H1 (cell line): ENCODE measurements around the gene SETDB2. TPM values are rescaled to one million over a fixed set of nuclear protein-coding genes. Genes with fewer than 3 reads are reported as not detected.

Experiments
- CTCF ChIA-PET: fragments of 300-600 bp; sonication (Branson Sonifier 250); formaldehyde crosslinking; loops from one replicate; lab custom pipeline; 2021; ENCODE audit not compliant: partially characterized antibody; lab: Charles Lee
- POLR2A ChIA-PET: fragments of 300-600 bp; sonication (Branson Sonifier 250); formaldehyde crosslinking; loops from one replicate; lab custom pipeline; 2021; ENCODE audit warnings: inconsistent platforms; ENCODE audit not compliant: partially characterized antibody; lab: Charles Lee
- DNase-seq, 2 experiments: peaks; one replicate each; pipeline versions ENCODE4 v3.0.0 to v3.0.0-alpha.2; 2010 to 2022; ENCODE audit warnings: low spot score in 2 of 2, low read depth in 1 of 2, mixed read lengths in 1 of 2
- FAIRE-seq: peaks from 2 replicates; lab custom pipeline; 2011; peaks lifted over from hg19 to GRCh38; lab: Jason Lieb, UNC
- H2AFZ ChIP-seq: 2 replicates; pipeline ENCODE4 v1.8.1; 2012; ENCODE audit warnings: low read length, inconsistent platforms
- H2AK5ac ChIP-seq: 2 replicates; pipeline ENCODE4 v1.6.1; 2013; ENCODE audit warnings: low read depth, low read length
- H2BK120ac ChIP-seq: replicated peaks from 2 replicates; pipeline ENCODE3; 2013; ENCODE audit warnings: low read depth, low read length, inconsistent platforms
- H2BK12ac ChIP-seq: 2 replicates; pipeline ENCODE4 v1.6.1; 2013; ENCODE audit warnings: low read depth, low read length
- H2BK15ac ChIP-seq: 2 replicates; pipeline ENCODE4 v1.6.1; 2013; ENCODE audit warnings: low read length
- H2BK20ac ChIP-seq: 2 replicates; pipeline ENCODE4 v1.6.1; 2013; ENCODE audit warnings: low read length
- H2BK5ac ChIP-seq: 2 replicates; pipeline ENCODE4 v1.6.1; 2013; ENCODE audit warnings: low read depth, low read length
- H3K14ac ChIP-seq: 2 replicates; pipeline ENCODE4 v1.6.1; 2013; ENCODE audit warnings: inconsistent platforms; ENCODE audit not compliant: insufficient read length
- H3K18ac ChIP-seq: 2 replicates; pipeline ENCODE4 v1.6.1; 2013; ENCODE audit warnings: low read length; ENCODE audit errors: extremely low read depth
- H3K23ac ChIP-seq: 2 replicates; pipeline ENCODE4 v1.6.1; 2013; ENCODE audit warnings: inconsistent platforms; ENCODE audit not compliant: insufficient read length
- H3K23me2 ChIP-seq: 2 replicates; pipeline ENCODE4 v1.6.1; 2013; ENCODE audit warnings: low read depth, low read length
- H3K27ac ChIP-seq: 2 replicates; pipeline ENCODE4 v1.6.1; 2011; ENCODE audit warnings: low read depth, low read length, inconsistent platforms
- H3K27me3 ChIP-seq, 4 experiments: replicated peaks in 1 of 4; 1 replicate in 1 of 4; 2 replicates in 3 of 4; pipeline versions ENCODE4 v1.6.1 to v1.8.1; 2011 to 2013; ENCODE audit warnings: low read length in 3 of 4, mild to moderate bottlenecking in 3 of 4, inconsistent platforms in 2 of 4, mixed read lengths in 2 of 4, moderate library complexity in 1 of 4; ENCODE audit not compliant: control insufficient read depth in 3 of 4, insufficient read depth in 3 of 4; ENCODE audit errors: extremely low read depth in 1 of 4
- H3K36me3 ChIP-seq, 4 experiments: 2 replicates each; pipeline versions ENCODE4 v1.6.1 to v1.8.1; 2011 to 2013; ENCODE audit warnings: mild to moderate bottlenecking in 4 of 4, low read length in 3 of 4, moderate library complexity in 2 of 4, control low read depth in 1 of 4, inconsistent platforms in 1 of 4; ENCODE audit not compliant: insufficient read depth in 4 of 4, control insufficient read depth in 2 of 4
- H3K4ac ChIP-seq: replicated peaks from 2 replicates; pipeline ENCODE3; 2013; ENCODE audit warnings: low read length, low read depth, mixed read lengths, inconsistent platforms; ENCODE audit not compliant: insufficient read length
- H3K4me1 ChIP-seq, 4 experiments: replicated peaks in 1 of 4; 1 replicate in 1 of 4; 2 replicates in 3 of 4; pipeline versions ENCODE4 v1.6.1 to v1.8.1; 2011 to 2013; ENCODE audit warnings: low read length in 3 of 4, inconsistent platforms in 2 of 4, mixed read lengths in 1 of 4; ENCODE audit not compliant: insufficient read depth in 4 of 4, control insufficient read depth in 3 of 4
- H3K4me2 ChIP-seq, 2 experiments: 2 replicates each; pipeline versions ENCODE4 v1.6.1 to v1.8.1; 2011 to 2013; ENCODE audit warnings: low read depth in 2 of 2, low read length in 2 of 2, control low read depth in 1 of 2, inconsistent platforms in 1 of 2, mild to moderate bottlenecking in 1 of 2; ENCODE audit not compliant: insufficient read depth in 1 of 2
- H3K4me3 ChIP-seq, 4 experiments: fragments of 200-600, 300-600 bp in 1 of 4; sonication (generic), shearing (Covaris generic), sonication (Bioruptor Twin) in 1 of 4; 2 replicates each; pipeline versions ENCODE4 v1.5.1 to v1.8.1; 2011 to 2016; ENCODE audit warnings: low read length in 4 of 4, low read depth in 3 of 4, control low read depth in 2 of 4, inconsistent platforms in 2 of 4, mild to moderate bottlenecking in 2 of 4, mixed read lengths in 1 of 4, moderate library complexity in 1 of 4; ENCODE audit not compliant: insufficient read depth in 2 of 4; ENCODE audit errors: extremely low read depth in 1 of 4
- H3K56ac ChIP-seq: replicated peaks from 2 replicates; pipeline ENCODE3; 2013; ENCODE audit warnings: low read depth, mild to moderate bottlenecking, mixed read lengths, low read length, inconsistent platforms; ENCODE audit not compliant: insufficient read length
- H3K79me1 ChIP-seq: 2 replicates; pipeline ENCODE4 v1.6.1; 2013; ENCODE audit warnings: low read depth, low read length, control low read depth
- H3K79me2 ChIP-seq, 2 experiments: 2 replicates each; pipeline versions ENCODE4 v1.6.1 to v1.8.1; 2012 to 2013; ENCODE audit warnings: low read length in 2 of 2, mild to moderate bottlenecking in 2 of 2, inconsistent platforms in 1 of 2; ENCODE audit not compliant: insufficient read depth in 2 of 2, control insufficient read depth in 1 of 2
- H3K9ac ChIP-seq, 4 experiments: replicated peaks in 1 of 4; 1 replicate in 1 of 4; 2 replicates in 3 of 4; pipeline versions ENCODE4 v1.6.1 to v1.8.1; 2011 to 2013; ENCODE audit warnings: low read depth in 3 of 4, low read length in 3 of 4, control low read depth in 2 of 4, mild to moderate bottlenecking in 2 of 4, moderate library complexity in 2 of 4, inconsistent platforms in 1 of 4; ENCODE audit errors: extremely low read depth in 1 of 4
- H3K9me3 ChIP-seq, 2 experiments: 2 replicates each; pipeline versions ENCODE4 v1.6.1 to v1.8.1; 2012 to 2013; ENCODE audit warnings: mild to moderate bottlenecking in 2 of 2, moderate library complexity in 2 of 2, control low read depth in 1 of 2, inconsistent platforms in 1 of 2, low read depth in 1 of 2, low read length in 1 of 2, mixed read lengths in 1 of 2; ENCODE audit not compliant: insufficient read depth in 2 of 2
- H4K20me1 ChIP-seq, 2 experiments: replicated peaks in 1 of 2; 2 replicates each; pipeline versions ENCODE3 to v1.8.1; 2011 to 2013; ENCODE audit warnings: inconsistent platforms in 2 of 2, low read length in 2 of 2, mild to moderate bottlenecking in 1 of 2; ENCODE audit not compliant: insufficient read depth in 2 of 2, control insufficient read depth in 1 of 2
- H4K5ac ChIP-seq: 2 replicates; pipeline ENCODE4 v1.6.1; 2013; ENCODE audit warnings: low read length, low read depth, mixed read lengths, inconsistent platforms; ENCODE audit not compliant: insufficient read length
- H4K8ac ChIP-seq: 2 replicates; pipeline ENCODE4 v1.8.0; 2013; ENCODE audit warnings: mild to moderate bottlenecking, moderate library complexity, low read length, inconsistent platforms; ENCODE audit not compliant: insufficient read depth; ENCODE audit errors: extremely low read depth
- H4K91ac ChIP-seq: replicated peaks from 2 replicates; pipeline ENCODE3; 2013; ENCODE audit warnings: low read length, mixed read lengths, inconsistent platforms; ENCODE audit not compliant: insufficient read length
- BRCA1 ChIP-seq: IDR thresholded peaks from 2 replicates; pipeline ENCODE4 v1.6.1; 2012; ENCODE audit warnings: low read depth, low read length, improper control_type of control experiment
- GTF2F1 ChIP-seq: IDR thresholded peaks from 2 replicates; pipeline ENCODE4 v1.6.1; 2012; ENCODE audit warnings: low read depth, low read length, improper control_type of control experiment, borderline replicate concordance
- NRF1 ChIP-seq: IDR thresholded peaks from 2 replicates; pipeline ENCODE4 v1.6.1; 2011; ENCODE audit warnings: mild to moderate bottlenecking, low read depth, low read length, improper control_type of control experiment
- SIN3A ChIP-seq, 2 experiments: IDR thresholded peaks in 1 of 2; conservative IDR thresholded peaks in 1 of 2; 2 replicates each; pipeline ENCODE4 v1.6.1; 2011 to 2012; ENCODE audit warnings: low read length in 2 of 2, improper control_type of control experiment in 1 of 2, low read depth in 1 of 2, mild to moderate bottlenecking in 1 of 2
- WGBS, 2 experiments: shearing (Covaris generic) in 1 of 2; methylation state at CpG; one replicate each; pipeline versions ENCODE4 v1.1.6 to v1.1.7; 2013 to 2015; ENCODE audit warnings: low lambda C conversion rate in 2 of 2, mixed read lengths in 2 of 2, inconsistent platforms in 1 of 2, low coverage in 1 of 2, missing lambda C conversion rate in 1 of 2; ENCODE audit not compliant: insufficient replicate concordance in 2 of 2, insufficient coverage in 1 of 2, insufficient read length in 1 of 2; ENCODE audit errors: extremely low coverage in 1 of 2, missing lambda C conversion rate in 1 of 2; 5-methylcytosine and 5-hydroxymethylcytosine counted together
- polyA plus RNA-seq, 7 experiments: library from polyadenylated mRNA; depleted of rRNA in 3 of 7; stranded (reverse) in 5 of 7; unstranded in 2 of 7; fragments of >200 nt in 5 of 7; fragments of 200-250 nt in 2 of 7; gene quantifications; 1 replicate in 5 of 7; 2 replicates in 1 of 7; 4 replicates in 1 of 7; pipeline versions ENCODE4 v1.2.1 to v1.2.3, GENCODE V29; 2011 to 2013; ENCODE audit warnings: missing spikeins in 2 of 7, mixed read lengths in 2 of 7
- total RNA-seq: library from RNA; stranded (reverse); fragmentation: NEBNext Ultra II Directional; extraction: Animal tissue kit (Norgen Biotek cat#: 25700); gene quantifications from 2 replicates; pipeline ENCODE4 v1.2.1, GENCODE V29; 2021
- TF ChIP-seq, protein P1 (sequence below): IDR thresholded peaks from 2 replicates; pipeline ENCODE4 v1.6.1; 2012; ENCODE audit warnings: low read length, inconsistent platforms

The SETDB2 gene
- total and polyA plus RNA-seq, 2 of the 8 experiments (the other 6 are each of a cell fraction or from before 2014, with no cell fraction given), result 1.2 to 6.1 TPM

DNA sequence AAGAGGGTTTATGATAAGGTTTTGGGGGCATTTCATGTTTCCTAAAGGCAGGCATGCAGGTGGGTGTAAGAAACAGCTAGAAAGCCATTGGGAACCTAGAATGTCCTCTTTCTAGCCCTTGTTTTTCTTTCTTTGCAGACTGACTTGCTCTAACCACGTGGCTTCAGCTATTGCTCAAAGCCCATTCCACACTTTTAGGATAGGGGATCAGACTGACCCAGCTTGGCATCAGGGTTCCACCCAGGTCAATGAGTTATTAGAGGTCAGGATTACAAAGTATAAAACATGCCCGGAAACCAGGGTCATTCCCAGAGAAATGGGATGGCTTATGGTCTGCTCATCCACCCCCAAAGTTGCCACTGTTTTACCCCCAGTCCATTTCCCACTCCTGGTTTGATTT lies 68.5 kb downstream of the SETDB2 start:
- ChIA-PET CTCF (interaction anchor here (0.6 kb wide), 2 partner anchors 319 to 401 kb away, joined by 3 to 4 read pairs; no protein-coding TSS in a partner anchor), POLR2A (interaction anchor here (0.6 kb wide), 2 partner anchors 16 to 19 kb away, joined by 3 read pairs; no protein-coding TSS in a partner anchor)
- H2AFZ ChIP-seq, result no peak overlapping the region
- 0 out of 8 replicates have a peak, but pooled peaks cover 0 to 2% (median 0%) of the 10 kb centered on the region in 4 experiments for H3K36me3 ChIP-seq
- H3K4me2 ChIP-seq, result no peak overlapping the region
- H2BK12ac ChIP-seq, result no peak overlapping the region
- H3K79me2 ChIP-seq, result no peaks in the 10 kb centered on the region
- H3K14ac ChIP-seq, result no peak overlapping the region
- no peak overlapping the region for H3K9ac ChIP-seq
- no peak overlapping the region for H2BK120ac ChIP-seq
- no peak overlapping the region for H4K5ac ChIP-seq
- H3K18ac ChIP-seq, result no peak overlapping the region
- no peaks in the 10 kb centered on the region for H3K9me3 ChIP-seq
- H3K79me1 ChIP-seq, result no peaks in the 10 kb centered on the region
- no peak overlapping the region for H2AK5ac ChIP-seq
- no peak overlapping the region for H3K27ac ChIP-seq
- H4K20me1 ChIP-seq, result peaks cover 0 to 3% of the 10 kb centered on the region in 2 experiments
- no peak overlapping the region for H4K91ac ChIP-seq
- TF ChIP-seq SIN3A (conservative IDR thresholded peaks at IDR 0.05 in 1 of 2, IDR thresholded peaks at IDR 0.05 in 1 of 2; ENCODE audit: low read depth in 1 of 2, low read length in 2 of 2) (no peak), NRF1 (no peak), BRCA1 (no peak), GTF2F1 (no peak)
- TF ChIP-seq, protein P1, sequence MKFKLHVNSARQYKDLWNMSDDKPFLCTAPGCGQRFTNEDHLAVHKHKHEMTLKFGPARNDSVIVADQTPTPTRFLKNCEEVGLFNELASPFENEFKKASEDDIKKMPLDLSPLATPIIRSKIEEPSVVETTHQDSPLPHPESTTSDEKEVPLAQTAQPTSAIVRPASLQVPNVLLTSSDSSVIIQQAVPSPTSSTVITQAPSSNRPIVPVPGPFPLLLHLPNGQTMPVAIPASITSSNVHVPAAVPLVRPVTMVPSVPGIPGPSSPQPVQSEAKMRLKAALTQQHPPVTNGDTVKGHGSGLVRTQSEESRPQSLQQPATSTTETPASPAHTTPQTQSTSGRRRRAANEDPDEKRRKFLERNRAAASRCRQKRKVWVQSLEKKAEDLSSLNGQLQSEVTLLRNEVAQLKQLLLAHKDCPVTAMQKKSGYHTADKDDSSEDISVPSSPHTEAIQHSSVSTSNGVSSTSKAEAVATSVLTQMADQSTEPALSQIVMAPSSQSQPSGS, result no peak
- DNase-seq, result no peak
- no peak overlapping the region for H3K4ac ChIP-seq
- no peak overlapping the region for H3K23ac ChIP-seq
- H2BK15ac ChIP-seq, result no peak overlapping the region
- no peak overlapping the region for H3K56ac ChIP-seq
- 76% methylated on average over 2 of the region's 2 CpGs; no CpG with 5 or more reads in 1 of the 2 experiments for WGBS, 2 experiments
- H3K4me3 ChIP-seq, result no peak overlapping the region
- no peaks in the 10 kb centered on the region for H3K27me3 ChIP-seq
- no peak overlapping the region for H2BK20ac ChIP-seq
- H4K8ac ChIP-seq, result no peak overlapping the region
- no peak overlapping the region for H2BK5ac ChIP-seq
- no peaks in the 10 kb centered on the region; the same call in 1 of the 2 replicates for H3K23me2 ChIP-seq
- H3K4me1 ChIP-seq, result no peaks in the 10 kb centered on the region
- no peak for FAIRE-seq
